ENCODE results near the gene SETD1A. TPM values are rescaled to one million over a fixed set of nuclear protein-coding genes. Genes with fewer than 3 reads are reported as not detected.

Gene SETD1A
- total and polyA plus RNA-seq, 7 donors: 2.4 to 16.0 (median 5.6) TPM

DNA sequence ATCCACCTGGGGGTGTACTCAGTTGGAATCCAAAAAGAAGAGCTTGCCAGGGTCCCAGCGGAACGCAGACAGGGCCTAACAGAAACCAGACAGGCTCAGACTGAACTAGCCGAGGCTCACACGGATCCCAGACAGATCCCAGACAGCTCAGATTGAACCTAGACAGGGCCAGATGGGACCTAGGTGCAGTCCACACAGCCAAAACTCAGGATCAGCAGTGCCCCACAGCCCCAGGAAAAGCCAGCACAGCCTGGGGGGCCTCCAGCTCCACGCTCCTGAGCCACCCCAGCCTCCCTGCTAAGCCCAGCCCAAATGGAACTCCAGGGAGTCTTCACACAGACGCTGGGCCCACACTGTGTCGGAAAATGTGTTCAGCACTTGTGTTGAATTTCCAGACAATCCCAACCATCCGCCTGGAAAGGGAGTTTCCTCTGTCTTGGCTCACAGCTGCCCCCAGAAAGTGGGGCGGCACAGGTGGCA, 45.3 kb downstream of the SETD1A start:
- H3K36me3 ChIP-seq: no peaks in the 10 kb centered on the region
- peaks cover 0 to 4% (median 0%) of the 10 kb centered on the region in 3 donors for H3K27me3 ChIP-seq
- no peaks in the 10 kb centered on the region for H3K9me3 ChIP-seq
- TF ChIP-seq, protein P1, sequence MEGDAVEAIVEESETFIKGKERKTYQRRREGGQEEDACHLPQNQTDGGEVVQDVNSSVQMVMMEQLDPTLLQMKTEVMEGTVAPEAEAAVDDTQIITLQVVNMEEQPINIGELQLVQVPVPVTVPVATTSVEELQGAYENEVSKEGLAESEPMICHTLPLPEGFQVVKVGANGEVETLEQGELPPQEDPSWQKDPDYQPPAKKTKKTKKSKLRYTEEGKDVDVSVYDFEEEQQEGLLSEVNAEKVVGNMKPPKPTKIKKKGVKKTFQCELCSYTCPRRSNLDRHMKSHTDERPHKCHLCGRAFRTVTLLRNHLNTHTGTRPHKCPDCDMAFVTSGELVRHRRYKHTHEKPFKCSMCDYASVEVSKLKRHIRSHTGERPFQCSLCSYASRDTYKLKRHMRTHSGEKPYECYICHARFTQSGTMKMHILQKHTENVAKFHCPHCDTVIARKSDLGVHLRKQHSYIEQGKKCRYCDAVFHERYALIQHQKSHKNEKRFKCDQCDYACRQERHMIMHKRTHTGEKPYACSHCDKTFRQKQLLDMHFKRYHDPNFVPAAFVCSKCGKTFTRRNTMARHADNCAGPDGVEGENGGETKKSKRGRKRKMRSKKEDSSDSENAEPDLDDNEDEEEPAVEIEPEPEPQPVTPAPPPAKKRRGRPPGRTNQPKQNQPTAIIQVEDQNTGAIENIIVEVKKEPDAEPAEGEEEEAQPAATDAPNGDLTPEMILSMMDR (IDR thresholded peaks at IDR 0.05): no peak
- H3K4me3 ChIP-seq: no peak overlapping the region
- no peak for DNase-seq
- intact Hi-C loops (cut with DNase I): no loop called here
- H3K4me1 ChIP-seq: peaks cover 0 to under 1% (median 0%) of the 10 kb centered on the region in 4 donors
- 88 to 89% methylated on average over 9 of the region's 9 CpGs for WGBS, 2 donors
- peak overlapping the region in 2 of 4 donors; percentile 27 to 32 for H3K27ac ChIP-seq

- H3K36me3 ChIP-seq: no peaks in the 10 kb centered on the region
- DNase-seq: no peak
- no peak overlapping the region for H3K4me3 ChIP-seq
- 83 to 85% methylated on average over 6 of the region's 6 CpGs for WGBS, 2 donors
- intact Hi-C loops (cut with DNase I): no loop called here
- H3K27me3 ChIP-seq: peaks cover 0 to 12% (median 2%) of the 10 kb centered on the region in 3 donors
- no peaks in the 10 kb centered on the region for H3K9me3 ChIP-seq
- no peaks in the 10 kb centered on the region for H3K4me1 ChIP-seq
- no peak for TF ChIP-seq EP300 (IDR thresholded peaks at IDR 0.05)
- no peak for TF ChIP-seq POLR2A (IDR thresholded peaks at IDR 0.05)
- no peak for TF ChIP-seq POLR2AphosphoS5 (IDR thresholded peaks at IDR 0.05)
- TF ChIP-seq, protein P1 (IDR thresholded peaks at IDR 0.05): no peak
- H3K27ac ChIP-seq: no peak overlapping the region
Observed at GRCh38 chr16:31003744-31004143, 46.2 kb downstream of the SETD1A start.

DNA sequence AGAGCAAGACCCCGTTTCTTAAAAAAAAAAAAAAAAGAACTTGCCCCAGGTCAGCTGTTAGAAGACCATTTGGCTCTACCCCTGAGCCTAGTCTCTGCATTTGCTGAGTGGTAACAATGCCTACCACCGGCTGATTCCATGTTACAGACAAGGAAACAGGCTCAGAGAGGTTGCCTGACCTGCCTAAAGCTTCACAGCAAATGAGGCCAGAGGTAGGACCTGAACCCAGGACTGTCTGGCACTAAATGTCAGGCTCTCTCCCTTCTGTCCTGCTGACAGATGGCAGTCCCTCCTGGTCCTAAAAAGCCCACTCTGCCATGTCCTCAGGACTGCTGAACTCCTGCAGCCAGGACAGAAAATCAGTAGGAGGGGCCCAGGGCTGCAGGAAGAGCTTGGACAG, 47.1 kb downstream of the SETD1A start:
- intact Hi-C loops (cut with DNase I): no loop called here
- Histone ChIP-seq H3K36me3 (no peaks in the 10 kb centered on the region), H3K4me1 (no peaks in the 10 kb centered on the region), H3K9me3 (no peaks in the 10 kb centered on the region), H3K27ac (no peak overlapping the region), H3K27me3 (peaks cover 2 to 22% (median 6%) of the 10 kb centered on the region in 3 donors), H3K4me3 (no peak overlapping the region)
- WGBS, 2 donors: 64 to 89% methylated on average over 2 of the region's 2 CpGs
- no peak for DNase-seq
- TF ChIP-seq POLR2A (IDR thresholded peaks at IDR 0.05) (no peak), POLR2AphosphoS5 (IDR thresholded peaks at IDR 0.05) (no peak)

DNA sequence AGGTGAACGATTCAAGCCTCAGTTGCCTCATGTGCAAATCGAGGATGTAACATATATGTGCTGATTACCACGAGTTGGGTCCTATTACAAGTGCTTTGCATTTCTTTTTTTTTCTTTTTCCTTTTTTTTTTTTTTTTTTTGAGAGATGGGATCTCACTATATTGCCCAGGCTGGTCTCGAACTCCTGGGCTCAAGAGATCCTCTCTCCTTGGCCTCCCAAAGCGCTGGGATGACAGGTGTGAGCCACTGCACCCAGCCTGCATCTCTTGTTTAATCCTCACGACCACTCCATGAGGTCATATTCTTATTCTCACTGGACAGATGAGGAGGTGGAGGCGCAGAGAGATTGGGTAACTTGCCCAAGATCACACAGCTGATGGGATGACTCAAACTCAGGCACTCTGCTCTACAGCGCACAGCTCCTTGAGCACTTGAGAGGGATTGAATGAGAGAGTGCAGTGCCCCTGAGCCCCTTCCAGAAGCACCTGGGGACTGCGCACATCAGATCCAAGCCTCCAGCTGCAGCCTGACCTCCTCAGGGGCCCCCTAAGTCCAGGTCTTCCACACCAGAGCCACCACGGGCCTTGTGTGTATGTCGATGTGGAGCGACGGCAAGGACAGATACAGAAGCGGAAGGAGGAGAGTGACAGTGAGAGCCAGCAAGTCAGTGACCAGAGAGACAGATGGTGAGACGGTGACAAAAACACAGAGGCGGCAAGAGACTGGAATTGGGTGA, 48.0 kb downstream of the SETD1A start:
- H3K4me3 ChIP-seq: no peak overlapping the region
- H3K4me1 ChIP-seq: peaks cover 0 to under 1% (median 0%) of the 10 kb centered on the region in 4 donors
- TF ChIP-seq EP300 (IDR thresholded peaks at IDR 0.05): no peak
- no peak for TF ChIP-seq POLR2A (IDR thresholded peaks at IDR 0.05)
- TF ChIP-seq POLR2AphosphoS5 (IDR thresholded peaks at IDR 0.05): no peak
- TF ChIP-seq, protein P1 (IDR thresholded peaks at IDR 0.05): no peak
- 66 to 76% methylated on average over 16 of the region's 16 CpGs for WGBS, 2 donors
- H3K36me3 ChIP-seq: no peaks in the 10 kb centered on the region
- H3K27ac ChIP-seq: no peak overlapping the region
- H3K27me3 ChIP-seq: peaks cover 6 to 30% (median 14%) of the 10 kb centered on the region in 3 donors
- intact Hi-C loops (cut with DNase I): no loop called here
- no peaks in the 10 kb centered on the region for H3K9me3 ChIP-seq
- DNase-seq: no peak

GRCh38 chr16:31006086-31006385, 48.5 kb downstream of the SETD1A start:
- H3K27me3 ChIP-seq: peaks cover 9 to 35% (median 19%) of the 10 kb centered on the region in 3 donors
- no peaks in the 10 kb centered on the region for H3K36me3 ChIP-seq
- 28 to 56% methylated on average over 7 of the region's 7 CpGs for WGBS, 2 donors
- H3K4me1 ChIP-seq: peaks cover 0 to 5% (median 2%) of the 10 kb centered on the region in 4 donors
- TF ChIP-seq EP300 (IDR thresholded peaks at IDR 0.05) (no peak), POLR2A (IDR thresholded peaks at IDR 0.05) (no peak), POLR2AphosphoS5 (IDR thresholded peaks at IDR 0.05) (no peak)
- TF ChIP-seq, protein P1 (IDR thresholded peaks at IDR 0.05): no peak
- no peak for DNase-seq
- H3K4me3 ChIP-seq: no peak overlapping the region
- no peaks in the 10 kb centered on the region for H3K9me3 ChIP-seq
- H3K27ac ChIP-seq: no peak overlapping the region
- intact Hi-C loops (cut with DNase I): no loop called here

Measured in sigmoid colon (tissue), 7 donors.